Vagina (tissue), 2 donors: ENCODE measurements around the gene MAST2. TPM values are rescaled to one million over a fixed set of nuclear protein-coding genes. Genes with fewer than 3 reads are reported as not detected.

ENCODE experiments used
- DNase-seq, 2 donors: peaks; one replicate each; pipeline ENCODE4 v3.0.0-alpha.2; 2017; ENCODE audit errors: extremely low spot score in 2 of 2
- H3K27ac ChIP-seq: fragments of 200-600 bp; sonication (generic); one replicate; pipeline ENCODE4 v1.5.1; 2019
- H3K27me3 ChIP-seq: fragments of 200-600 bp; sonication (generic); one replicate; pipeline ENCODE4 v1.5.1; 2019
- H3K36me3 ChIP-seq, 2 donors: fragments of 200-600 bp; sonication (generic); one replicate each; pipeline ENCODE4 v1.5.1; 2017 to 2019
- H3K4me1 ChIP-seq: fragments of 200-600 bp; sonication (generic); one replicate; pipeline ENCODE4 v1.5.1; 2019
- H3K4me3 ChIP-seq, 2 donors: fragments of 200-600 bp; sonication (generic); 1 replicate in 1 of 2; 2 replicates in 1 of 2; pipeline ENCODE4 v1.5.1; 2016 to 2019
- H3K9me3 ChIP-seq: fragments of 200-600 bp; sonication (generic); one replicate; pipeline ENCODE4 v1.5.1; 2019
- POLR2A ChIP-seq, 2 donors: fragments of 450-650 bp; IDR thresholded peaks; one replicate each; pipeline ENCODE4 v1.6.1; 2017; ENCODE audit warnings: antibody characterized with exemption in 2 of 2, mild to moderate bottlenecking in 2 of 2, moderate library complexity in 2 of 2
- POLR2AphosphoS5 ChIP-seq, 2 donors: sonication (generic); formaldehyde crosslinking; IDR thresholded peaks; one replicate each; pipeline ENCODE4 v1.9.0; 2017; ENCODE audit warnings: antibody characterized with exemption in 2 of 2, mild to moderate bottlenecking in 2 of 2, low read depth in 1 of 2; ENCODE audit not compliant: insufficient read depth in 1 of 2
- intact Hi-C: fragments of 100-400 bp; cut with DNase I; formaldehyde crosslinking; loops from one replicate; pipeline ENCODE4 v1.15.1; 2023
- total RNA-seq: library from RNA; depleted of rRNA; stranded (reverse); fragments of >200 nt; gene quantifications from one replicate; pipeline ENCODE4 v1.2.3, GENCODE V29; 2016
- TF ChIP-seq, protein P1 (sequence below), 3 experiments: fragments of 450-650 bp in 2 of 3; fragments of 200-600 bp in 1 of 3; sonication (generic) in 1 of 3; IDR thresholded peaks; one replicate each; pipeline ENCODE4 v1.5.1; 2017 to 2019; ENCODE audit warnings: antibody characterized with exemption in 3 of 3, mild to moderate bottlenecking in 2 of 3, moderate library complexity in 2 of 3

The MAST2 gene
- total RNA-seq, 1 donor from 2014 or later: 28.2 TPM

DNA sequence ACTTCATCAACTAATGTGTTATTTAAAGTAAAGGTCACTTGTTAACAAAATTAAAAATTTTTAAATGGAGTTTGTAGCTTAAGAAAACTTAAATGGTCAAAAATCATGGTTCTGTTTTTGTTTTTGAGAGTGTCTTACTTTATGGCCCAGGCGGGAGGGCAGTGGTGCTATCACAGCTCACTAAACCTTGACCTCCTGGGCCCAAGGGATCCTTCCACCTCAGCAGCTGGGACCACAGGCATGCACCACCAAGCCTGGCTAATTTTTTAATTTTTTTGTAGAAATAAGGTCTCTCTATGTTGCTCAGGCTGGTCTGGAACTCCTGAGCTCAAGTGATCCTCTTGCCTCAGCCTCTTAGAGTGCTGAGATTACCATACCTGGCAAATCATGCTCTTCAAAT lies 111.4 kb downstream of the MAST2 start:
- no peak overlapping the region for H3K4me3 ChIP-seq
- no peak for DNase-seq
- H3K27ac ChIP-seq: no peak overlapping the region
- no peaks in the 10 kb centered on the region for H3K36me3 ChIP-seq
- intact Hi-C loops: no loop called here
- H3K4me1 ChIP-seq: peaks cover 10% of the 10 kb centered on the region
- H3K27me3 ChIP-seq: no peaks in the 10 kb centered on the region
- TF ChIP-seq, protein P1, sequence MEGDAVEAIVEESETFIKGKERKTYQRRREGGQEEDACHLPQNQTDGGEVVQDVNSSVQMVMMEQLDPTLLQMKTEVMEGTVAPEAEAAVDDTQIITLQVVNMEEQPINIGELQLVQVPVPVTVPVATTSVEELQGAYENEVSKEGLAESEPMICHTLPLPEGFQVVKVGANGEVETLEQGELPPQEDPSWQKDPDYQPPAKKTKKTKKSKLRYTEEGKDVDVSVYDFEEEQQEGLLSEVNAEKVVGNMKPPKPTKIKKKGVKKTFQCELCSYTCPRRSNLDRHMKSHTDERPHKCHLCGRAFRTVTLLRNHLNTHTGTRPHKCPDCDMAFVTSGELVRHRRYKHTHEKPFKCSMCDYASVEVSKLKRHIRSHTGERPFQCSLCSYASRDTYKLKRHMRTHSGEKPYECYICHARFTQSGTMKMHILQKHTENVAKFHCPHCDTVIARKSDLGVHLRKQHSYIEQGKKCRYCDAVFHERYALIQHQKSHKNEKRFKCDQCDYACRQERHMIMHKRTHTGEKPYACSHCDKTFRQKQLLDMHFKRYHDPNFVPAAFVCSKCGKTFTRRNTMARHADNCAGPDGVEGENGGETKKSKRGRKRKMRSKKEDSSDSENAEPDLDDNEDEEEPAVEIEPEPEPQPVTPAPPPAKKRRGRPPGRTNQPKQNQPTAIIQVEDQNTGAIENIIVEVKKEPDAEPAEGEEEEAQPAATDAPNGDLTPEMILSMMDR (IDR thresholded peaks at IDR 0.05): no peak
- no peak for TF ChIP-seq POLR2A (IDR thresholded peaks at IDR 0.05)
- TF ChIP-seq POLR2AphosphoS5 (IDR thresholded peaks at IDR 0.05; ENCODE audit: insufficient read depth in 1 of 2, low read depth in 1 of 2): no peak
- no peaks in the 10 kb centered on the region for H3K9me3 ChIP-seq

GRCh38 chr1:45922374-45922773 lies 119.0 kb downstream of the MAST2 start:
- TF ChIP-seq POLR2A (IDR thresholded peaks at IDR 0.05) (no peak), POLR2AphosphoS5 (IDR thresholded peaks at IDR 0.05; ENCODE audit: insufficient read depth in 1 of 2, low read depth in 1 of 2) (no peak)
- TF ChIP-seq, protein P1 (IDR thresholded peaks at IDR 0.05): no peak
- intact Hi-C loops: no loop called here

GRCh38 chr1:45922813-45923212 lies 119.4 kb downstream of the MAST2 start:
- Histone ChIP-seq H3K27ac (no peak overlapping the region), H3K9me3 (no peaks in the 10 kb centered on the region), H3K27me3 (no peaks in the 10 kb centered on the region), H3K4me3 (no peak overlapping the region), H3K36me3 (no peaks in the 10 kb centered on the region), H3K4me1 (no peaks in the 10 kb centered on the region)
- no peak for DNase-seq
- TF ChIP-seq, protein P1 (IDR thresholded peaks at IDR 0.05): no peak
- TF ChIP-seq POLR2A (IDR thresholded peaks at IDR 0.05): no peak
- TF ChIP-seq POLR2AphosphoS5 (IDR thresholded peaks at IDR 0.05; ENCODE audit: insufficient read depth in 1 of 2, low read depth in 1 of 2): no peak
- intact Hi-C loops: no loop called here

More at GRCh38 chr1:45922374-45922773, 119.0 kb downstream of the MAST2 start:
- DNase-seq: no peak
- Histone ChIP-seq H3K27ac (no peak overlapping the region), H3K4me3 (no peak overlapping the region), H3K27me3 (no peaks in the 10 kb centered on the region), H3K4me1 (no peaks in the 10 kb centered on the region), H3K9me3 (no peaks in the 10 kb centered on the region), H3K36me3 (no peaks in the 10 kb centered on the region)

DNA sequence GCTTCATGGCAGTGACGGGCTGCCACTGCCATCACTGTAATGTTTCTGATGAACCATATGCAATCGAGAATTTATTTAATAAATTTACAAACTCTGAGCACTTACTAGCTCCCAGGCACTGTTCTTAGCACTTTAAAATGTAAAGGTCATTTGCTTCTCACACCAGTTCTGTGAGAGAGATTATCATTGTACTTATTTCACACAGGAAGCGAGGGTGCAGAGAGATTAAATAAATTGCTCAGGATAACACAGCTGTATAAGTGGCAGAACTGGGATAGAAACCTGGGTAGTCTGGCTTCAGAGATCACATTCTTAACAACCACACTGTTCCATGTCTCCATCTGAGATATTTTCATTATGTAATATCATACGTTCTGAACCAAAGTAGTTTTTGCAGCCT lies 119.9 kb downstream of the MAST2 start:
- Histone ChIP-seq H3K27me3 (no peaks in the 10 kb centered on the region), H3K36me3 (no peaks in the 10 kb centered on the region), H3K27ac (no peak overlapping the region), H3K9me3 (no peaks in the 10 kb centered on the region), H3K4me1 (no peaks in the 10 kb centered on the region), H3K4me3 (no peak overlapping the region)
- intact Hi-C loops: no loop called here
- TF ChIP-seq, protein P1 (IDR thresholded peaks at IDR 0.05): no peak
- no peak for TF ChIP-seq POLR2AphosphoS5 (IDR thresholded peaks at IDR 0.05; ENCODE audit: insufficient read depth in 1 of 2, low read depth in 1 of 2)
- no peak for TF ChIP-seq POLR2A (IDR thresholded peaks at IDR 0.05)
- DNase-seq: no peak

DNA sequence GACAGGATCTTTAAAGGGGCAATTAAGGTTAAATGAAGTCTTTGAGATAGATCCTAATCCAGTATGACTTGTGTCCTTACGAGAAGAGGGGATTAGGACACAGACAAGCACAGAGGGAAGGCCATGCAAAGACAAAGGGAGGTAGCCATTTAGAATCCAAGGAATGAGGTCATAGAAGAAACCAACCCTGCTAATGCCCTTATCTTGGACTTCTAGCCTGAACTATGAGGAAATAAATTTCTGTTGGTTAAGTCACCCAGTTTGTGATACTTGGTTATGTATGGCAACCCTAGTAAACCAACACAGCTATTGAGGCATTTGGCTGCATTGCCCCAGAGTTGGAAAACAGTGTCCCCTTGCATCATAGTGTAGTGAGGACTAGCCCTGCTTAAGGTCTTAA lies 121.3 kb downstream of the MAST2 start:
- no peak for TF ChIP-seq POLR2A (IDR thresholded peaks at IDR 0.05)
- TF ChIP-seq, protein P1 (IDR thresholded peaks at IDR 0.05): no peak
- TF ChIP-seq POLR2AphosphoS5 (IDR thresholded peaks at IDR 0.05; ENCODE audit: insufficient read depth in 1 of 2, low read depth in 1 of 2): no peak
- intact Hi-C loops: no loop called here
- H3K4me1 ChIP-seq: peaks cover 8% of the 10 kb centered on the region
- H3K4me3 ChIP-seq: no peak overlapping the region
- no peak for DNase-seq
- H3K9me3 ChIP-seq: no peaks in the 10 kb centered on the region
- H3K36me3 ChIP-seq: no peaks in the 10 kb centered on the region
- no peak overlapping the region for H3K27ac ChIP-seq
- no peaks in the 10 kb centered on the region for H3K27me3 ChIP-seq
